Uterus (tissue), 4 donors: Measurements from ENCODE around the gene ATXN2. TPM values are rescaled to one million over a fixed set of nuclear protein-coding genes. Genes with fewer than 3 reads are reported as not detected.

Source experiments
- DNase-seq, 2 donors: peaks; one replicate each; pipeline ENCODE4 v3.0.0-alpha.2; 2019 to 2020
- H3K27ac ChIP-seq, 2 donors: fragments of 200-600 bp; sonication (generic); 1 replicate in 1 of 2; 2 replicates in 1 of 2; pipeline ENCODE4 v1.5.1; 2016 to 2018
- H3K27me3 ChIP-seq, 2 donors: fragments of 200-600 bp; sonication (generic); one replicate each; pipeline ENCODE4 v1.5.1; 2018 to 2019; ENCODE audit warnings: control low read depth in 1 of 2
- H3K36me3 ChIP-seq, 2 donors: fragments of 200-600 bp; sonication (generic); one replicate each; pipeline ENCODE4 v1.5.1; 2019; ENCODE audit warnings: control low read depth in 1 of 2
- H3K4me1 ChIP-seq, 2 donors: fragments of 200-600 bp; sonication (generic); one replicate each; pipeline ENCODE4 v1.5.1; 2018 to 2019; ENCODE audit warnings: control low read depth in 1 of 2
- H3K4me3 ChIP-seq, 2 donors: fragments of 200-600 bp; sonication (generic); 1 replicate in 1 of 2; 2 replicates in 1 of 2; pipeline ENCODE4 v1.5.1; 2018 to 2019; ENCODE audit warnings: mild to moderate bottlenecking in 1 of 2
- H3K9me3 ChIP-seq, 2 donors: fragments of 200-600 bp; sonication (generic); one replicate each; pipeline ENCODE4 v1.5.1; 2019; ENCODE audit warnings: control low read depth in 1 of 2
- CTCF ChIP-seq, 4 experiments: fragments of 200-600 bp in 2 of 4; fragments of 450-650 bp in 2 of 4; sonication (generic) in 2 of 4; IDR thresholded peaks; one replicate each; pipeline ENCODE4 v1.5.1; 2016 to 2019; ENCODE audit warnings: antibody characterized with exemption in 4 of 4, mild to moderate bottlenecking in 2 of 4, moderate library complexity in 1 of 4
- POLR2A ChIP-seq, 2 donors: fragments of 450-650 bp; IDR thresholded peaks; one replicate each; pipeline ENCODE4 v1.6.1; 2016; ENCODE audit warnings: antibody characterized with exemption in 2 of 2, mild to moderate bottlenecking in 1 of 2, moderate library complexity in 1 of 2
- intact Hi-C: fragments of 100-400 bp; cut with DNase I; formaldehyde crosslinking; loops from one replicate; pipeline ENCODE4 v1.15.1; 2023; ENCODE audit warnings: low total_unique reads
- total RNA-seq, 4 donors: library from RNA; depleted of rRNA in 3 of 4; stranded (reverse); fragments of >200 nt in 3 of 4; gene quantifications; one replicate each; pipeline versions ENCODE4 v1.1.0 to v1.2.4, GENCODE V29; 2014 to 2023
- donor health status: DM: yes; HTN: yes; CAD: no.

ATXN2 gene
- total RNA-seq, 4 donors from 2014 or later = 37.1 to 112 (median 66.0) TPM

- TF ChIP-seq POLR2A (IDR thresholded peaks at IDR 0.05) (no peak), CTCF (IDR thresholded peaks at IDR 0.05) (no peak)
- peak; percentile 36 to 37 for DNase-seq
- intact Hi-C loops = no loop called here
- peak overlapping the region in 1 of 2 donors; percentile 43 for H3K27ac ChIP-seq
- no peaks in the 10 kb centered on the region for H3K9me3 ChIP-seq
- no peaks in the 10 kb centered on the region for H3K27me3 ChIP-seq
- no peak overlapping the region for H3K4me3 ChIP-seq
- H3K36me3 ChIP-seq = no peaks in the 10 kb centered on the region
- H3K4me1 ChIP-seq = no peaks in the 10 kb centered on the region
Measured at GRCh38 chr12:111488271-111488670, 110.8 kb downstream of the ATXN2 start.

- no peak for DNase-seq
- no peaks in the 10 kb centered on the region for H3K4me1 ChIP-seq
- H3K36me3 ChIP-seq = no peaks in the 10 kb centered on the region
- no peak overlapping the region for H3K27ac ChIP-seq
- H3K4me3 ChIP-seq = no peak overlapping the region
- no peaks in the 10 kb centered on the region for H3K27me3 ChIP-seq
- H3K9me3 ChIP-seq = no peaks in the 10 kb centered on the region
- intact Hi-C loops = no loop called here
- no peak for TF ChIP-seq POLR2A (IDR thresholded peaks at IDR 0.05)
- peak in 1 of 4 experiments; percentile 7 for TF ChIP-seq CTCF (IDR thresholded peaks at IDR 0.05)
Measured at GRCh38 chr12:111482462-111482861, 116.7 kb downstream of the ATXN2 start.

- H3K4me3 ChIP-seq = no peak overlapping the region
- no peaks in the 10 kb centered on the region for H3K4me1 ChIP-seq
- no peak for DNase-seq
- TF ChIP-seq CTCF (IDR thresholded peaks at IDR 0.05) = no peak
- no peak for TF ChIP-seq POLR2A (IDR thresholded peaks at IDR 0.05)
- H3K9me3 ChIP-seq = no peaks in the 10 kb centered on the region
- H3K27me3 ChIP-seq = no peaks in the 10 kb centered on the region
- intact Hi-C loops = no loop called here
- H3K27ac ChIP-seq = no peak overlapping the region
- H3K36me3 ChIP-seq = no peaks in the 10 kb centered on the region
Measured at GRCh38 chr12:111471236-111471635, 127.9 kb downstream of the ATXN2 start.

- DNase-seq = no peak
- intact Hi-C loops = no loop called here
Measured at GRCh38 chr12:111469401-111469800, 129.7 kb downstream of the ATXN2 start.

GRCh38 chr12:111467857-111468241 is 131.3 kb downstream of the ATXN2 start:
- no peaks in the 10 kb centered on the region for H3K9me3 ChIP-seq
- H3K4me3 ChIP-seq = no peak overlapping the region
- peak overlapping the region in 1 of 2 donors; percentile 54 for H3K27ac ChIP-seq
- no peak for DNase-seq
- H3K36me3 ChIP-seq = no peaks in the 10 kb centered on the region
- intact Hi-C loops = no loop called here
- H3K27me3 ChIP-seq = no peaks in the 10 kb centered on the region
- TF ChIP-seq CTCF (IDR thresholded peaks at IDR 0.05) (no peak), POLR2A (IDR thresholded peaks at IDR 0.05) (no peak)
- no peaks in the 10 kb centered on the region for H3K4me1 ChIP-seq

More at GRCh38 chr12:111469401-111469800, 129.7 kb downstream of the ATXN2 start:
- TF ChIP-seq POLR2A (IDR thresholded peaks at IDR 0.05) (no peak), CTCF (IDR thresholded peaks at IDR 0.05) (no peak)
- H3K27ac ChIP-seq = no peak overlapping the region
- no peaks in the 10 kb centered on the region for H3K9me3 ChIP-seq
- H3K4me3 ChIP-seq = no peak overlapping the region
- no peaks in the 10 kb centered on the region for H3K27me3 ChIP-seq
- H3K4me1 ChIP-seq = no peaks in the 10 kb centered on the region
- H3K36me3 ChIP-seq = no peaks in the 10 kb centered on the region
